Ovary (tissue), 3 donors: ENCODE results near the gene ENOX2.

Source experiments
- EP300 ChIP-seq: sonication (generic); formaldehyde crosslinking; IDR thresholded peaks from one replicate; pipeline ENCODE4 v1.6.1; 2017; ENCODE audit warnings: antibody characterized with exemption
- POLR2A ChIP-seq: fragments of 450-650 bp; IDR thresholded peaks from one replicate; pipeline ENCODE4 v1.6.1; 2017; ENCODE audit warnings: antibody characterized with exemption, mild to moderate bottlenecking, moderate library complexity
- TF ChIP-seq, protein P1 (sequence below), 3 donors: fragments of 450-650 bp in 2 of 3; fragments of 200-600 bp in 1 of 3; IDR thresholded peaks; one replicate each; pipeline versions ENCODE4 v1.5.1 to v1.8.0; 2016 to 2022; ENCODE audit warnings: antibody characterized with exemption in 3 of 3, mild to moderate bottlenecking in 1 of 3
- donor health status: DM: no; HTN: no; CAD: no.

GRCh38 chrX:130726661-130727060 is 176.3 kb downstream of the ENOX2 start:
- TF ChIP-seq, protein P1, sequence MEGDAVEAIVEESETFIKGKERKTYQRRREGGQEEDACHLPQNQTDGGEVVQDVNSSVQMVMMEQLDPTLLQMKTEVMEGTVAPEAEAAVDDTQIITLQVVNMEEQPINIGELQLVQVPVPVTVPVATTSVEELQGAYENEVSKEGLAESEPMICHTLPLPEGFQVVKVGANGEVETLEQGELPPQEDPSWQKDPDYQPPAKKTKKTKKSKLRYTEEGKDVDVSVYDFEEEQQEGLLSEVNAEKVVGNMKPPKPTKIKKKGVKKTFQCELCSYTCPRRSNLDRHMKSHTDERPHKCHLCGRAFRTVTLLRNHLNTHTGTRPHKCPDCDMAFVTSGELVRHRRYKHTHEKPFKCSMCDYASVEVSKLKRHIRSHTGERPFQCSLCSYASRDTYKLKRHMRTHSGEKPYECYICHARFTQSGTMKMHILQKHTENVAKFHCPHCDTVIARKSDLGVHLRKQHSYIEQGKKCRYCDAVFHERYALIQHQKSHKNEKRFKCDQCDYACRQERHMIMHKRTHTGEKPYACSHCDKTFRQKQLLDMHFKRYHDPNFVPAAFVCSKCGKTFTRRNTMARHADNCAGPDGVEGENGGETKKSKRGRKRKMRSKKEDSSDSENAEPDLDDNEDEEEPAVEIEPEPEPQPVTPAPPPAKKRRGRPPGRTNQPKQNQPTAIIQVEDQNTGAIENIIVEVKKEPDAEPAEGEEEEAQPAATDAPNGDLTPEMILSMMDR (IDR thresholded peaks at IDR 0.05) = no peak
- TF ChIP-seq POLR2A (no peak), EP300 (no peak)
